OCI-LY7 (cell line): ENCODE data around the gene CBFA2T2.

Experiments used
- EZH2phosphoT487 ChIP-seq: fragments of 200-600 bp; sonication (generic); IDR thresholded peaks from 2 replicates; pipeline ENCODE4 v1.6.1; 2018; ENCODE audit warnings: low read depth, borderline replicate concordance, mild to moderate bottlenecking, mixed run types, antibody characterized with exemption, low read length, moderate library complexity, mixed read lengths
- TF ChIP-seq, protein P1 (sequence below): fragments of 200-600 bp; sonication (generic); conservative IDR thresholded peaks from 2 replicates; pipeline ENCODE4 v1.5.1; 2014; ENCODE audit warnings: mild to moderate bottlenecking, antibody characterized with exemption, low read length, moderate library complexity, mixed read lengths

DNA sequence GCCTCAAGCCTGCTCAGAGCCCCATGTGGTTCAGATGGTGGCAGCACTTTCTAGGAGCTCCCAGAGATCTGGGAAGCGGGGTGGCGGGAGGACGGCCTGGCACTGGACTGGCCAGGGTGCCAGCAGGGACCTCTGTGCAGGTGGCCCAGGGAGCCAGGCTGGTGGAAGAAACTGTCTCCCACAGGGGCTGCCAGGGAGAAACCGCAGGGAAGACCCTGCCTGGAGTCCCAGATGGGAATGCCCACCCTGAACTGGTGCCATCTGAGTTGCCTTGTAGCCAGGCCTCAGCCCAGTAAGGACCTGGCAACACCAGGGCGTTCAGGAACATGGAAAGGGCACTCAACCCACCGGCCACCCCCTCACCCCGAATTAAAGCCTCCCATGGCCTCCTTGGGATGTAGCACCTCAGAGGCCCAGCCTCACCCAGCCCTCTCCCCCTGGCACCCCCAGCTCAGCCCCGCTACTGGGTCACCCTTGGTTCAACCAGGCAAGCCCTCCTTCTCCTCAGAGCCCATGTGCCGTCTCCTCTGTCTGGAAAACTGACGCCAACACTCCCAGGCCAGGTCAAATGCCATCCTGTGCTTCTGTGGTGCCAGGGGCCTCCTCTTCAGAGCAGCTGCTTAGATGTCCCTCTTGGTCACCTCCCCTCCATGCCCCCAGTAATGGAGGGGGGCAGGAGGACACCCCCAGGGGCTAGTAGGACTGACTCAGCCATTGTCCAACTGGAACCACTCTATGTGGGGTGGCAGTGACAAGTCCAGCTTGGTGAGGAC lies 166.3 kb downstream of the CBFA2T2 start:
- TF ChIP-seq, protein P1, sequence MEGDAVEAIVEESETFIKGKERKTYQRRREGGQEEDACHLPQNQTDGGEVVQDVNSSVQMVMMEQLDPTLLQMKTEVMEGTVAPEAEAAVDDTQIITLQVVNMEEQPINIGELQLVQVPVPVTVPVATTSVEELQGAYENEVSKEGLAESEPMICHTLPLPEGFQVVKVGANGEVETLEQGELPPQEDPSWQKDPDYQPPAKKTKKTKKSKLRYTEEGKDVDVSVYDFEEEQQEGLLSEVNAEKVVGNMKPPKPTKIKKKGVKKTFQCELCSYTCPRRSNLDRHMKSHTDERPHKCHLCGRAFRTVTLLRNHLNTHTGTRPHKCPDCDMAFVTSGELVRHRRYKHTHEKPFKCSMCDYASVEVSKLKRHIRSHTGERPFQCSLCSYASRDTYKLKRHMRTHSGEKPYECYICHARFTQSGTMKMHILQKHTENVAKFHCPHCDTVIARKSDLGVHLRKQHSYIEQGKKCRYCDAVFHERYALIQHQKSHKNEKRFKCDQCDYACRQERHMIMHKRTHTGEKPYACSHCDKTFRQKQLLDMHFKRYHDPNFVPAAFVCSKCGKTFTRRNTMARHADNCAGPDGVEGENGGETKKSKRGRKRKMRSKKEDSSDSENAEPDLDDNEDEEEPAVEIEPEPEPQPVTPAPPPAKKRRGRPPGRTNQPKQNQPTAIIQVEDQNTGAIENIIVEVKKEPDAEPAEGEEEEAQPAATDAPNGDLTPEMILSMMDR: no peak
- no peak for TF ChIP-seq EZH2phosphoT487
